Stomach (tissue), 9 donors: Measurements from ENCODE around the gene C20orf141. TPM values are rescaled to one million over a fixed set of nuclear protein-coding genes. Genes with fewer than 3 reads are reported as not detected.
"Not testable (repeated sequence)": the region's sequence is repeated elsewhere in the genome, so short reads cannot be mapped to it uniquely, and the experiment has no call there.

Experiments
- DNase-seq, 2 donors: peaks; one replicate each; pipeline versions ENCODE4 v3.0.0 to v3.0.0-alpha.2; 2013 to 2019
- H3K27ac ChIP-seq, 5 donors: fragments of 200-600 bp in 4 of 5; sonication (generic) in 4 of 5; one replicate each; pipeline ENCODE4 v1.5.1; 2013 to 2019; ENCODE audit warnings: mild to moderate bottlenecking in 1 of 5, moderate library complexity in 1 of 5
- H3K27me3 ChIP-seq, 3 donors: fragments of 200-600 bp; sonication (generic); one replicate each; pipeline ENCODE4 v1.5.1; 2017 to 2019; ENCODE audit warnings: mixed run types in 1 of 3
- H3K36me3 ChIP-seq, 4 donors: fragments of 200-600 bp; sonication (generic); 1 replicate in 3 of 4; 2 replicates in 1 of 4; pipeline ENCODE4 v1.5.1; 2016 to 2019
- H3K4me1 ChIP-seq, 4 donors: fragments of 200-600 bp; sonication (generic); one replicate each; pipeline ENCODE4 v1.5.1; 2016 to 2019
- H3K4me3 ChIP-seq, 4 donors: fragments of 200-600 bp; sonication (generic) in 3 of 4; one replicate each; pipeline ENCODE4 v1.5.1; 2016 to 2019; ENCODE audit warnings: mild to moderate bottlenecking in 1 of 4
- H3K9me3 ChIP-seq, 4 donors: fragments of 200-600 bp; sonication (generic); one replicate each; pipeline ENCODE4 v1.5.1; 2016 to 2019
- EP300 ChIP-seq: sonication (generic); formaldehyde crosslinking; IDR thresholded peaks from one replicate; pipeline ENCODE4 v1.6.1; 2017; ENCODE audit warnings: antibody characterized with exemption
- POLR2A ChIP-seq, 4 donors: fragments of 450-650 bp; IDR thresholded peaks; one replicate each; pipeline ENCODE4 v1.6.1; 2016; ENCODE audit warnings: antibody characterized with exemption in 4 of 4, control low read depth in 2 of 4, mild to moderate bottlenecking in 1 of 4, moderate library complexity in 1 of 4
- POLR2AphosphoS5 ChIP-seq, 3 donors: sonication (generic); formaldehyde crosslinking; IDR thresholded peaks; one replicate each; pipeline ENCODE4 v1.6.1; 2016; ENCODE audit warnings: antibody characterized with exemption in 3 of 3
- WGBS, 5 donors: extraction: QIAGEN DNeasy Blood & Tissue Kit in 3 of 5; methylation state at CpG; one replicate each; pipeline versions ENCODE4 v1.1.5 to v1.1.7; 2013 to 2018; 5-methylcytosine and 5-hydroxymethylcytosine counted together
- intact Hi-C: fragments of 100-400 bp; cut with DNase I; formaldehyde crosslinking; loops from one replicate; pipeline ENCODE4 v1.15.1; 2023; ENCODE audit warnings: low total_unique reads
- polyA plus RNA-seq, 3 donors: library from polyadenylated mRNA; stranded (reverse); fragments of 200-250 nt; gene quantifications; one replicate each; pipeline ENCODE4 v1.2.3, GENCODE V29; 2013
- total RNA-seq, 5 donors: library from RNA; depleted of rRNA; stranded (reverse); fragments of >200 nt; gene quantifications; one replicate each; pipeline versions ENCODE4 v1.1.0 to v1.2.3, GENCODE V29; 2014 to 2016
- TF ChIP-seq, protein P1 (sequence below), 7 experiments: fragments of 450-650 bp in 4 of 7; fragments of 200-600 bp in 3 of 7; sonication (generic) in 3 of 7; IDR thresholded peaks; one replicate each; pipeline ENCODE4 v1.5.1; 2016 to 2019; ENCODE audit warnings: antibody characterized with exemption in 7 of 7, control low read depth in 2 of 7, mild to moderate bottlenecking in 1 of 7
- donor health status: healthy with polysubstance abuse.
- donor health status: Bipolar disorder and iron deficiency.
- donor health status: healthy.

Gene C20orf141
- total and polyA plus RNA-seq, 8 donors = not detected

DNA sequence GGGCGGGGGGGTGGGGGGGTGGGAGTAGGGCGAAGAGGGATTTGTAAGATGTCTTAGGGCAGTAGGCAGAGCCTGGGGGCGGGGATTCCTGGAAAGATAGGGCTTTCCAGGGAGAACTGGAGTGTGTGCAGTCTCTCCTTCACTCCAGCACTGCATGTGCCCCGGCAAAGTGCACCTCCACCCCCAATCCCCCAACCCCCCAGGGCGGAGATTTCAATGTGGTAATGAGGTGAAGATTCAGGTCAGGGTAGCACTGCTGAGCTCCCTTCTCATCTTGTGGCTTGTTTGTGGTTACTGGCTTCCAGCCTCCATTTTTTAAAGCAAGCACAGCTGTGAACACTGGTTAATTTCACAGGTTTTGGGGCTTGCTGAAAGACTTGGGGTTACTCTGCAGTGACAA is 7.3 kb downstream of the C20orf141 start:
- H3K4me1 ChIP-seq = peaks cover 4 to 19% (median 14%) of the 10 kb centered on the region in 4 donors
- no peaks in the 10 kb centered on the region for H3K9me3 ChIP-seq
- no peak overlapping the region for H3K27ac ChIP-seq
- WGBS, 5 donors = 13 to 38% (median 14%) methylated on average over 5 of the region's 5 CpGs
- no peak overlapping the region for H3K4me3 ChIP-seq
- intact Hi-C loops = no loop called here
- DNase-seq = no peak
- TF ChIP-seq EP300 (no peak), POLR2A (IDR thresholded peaks at IDR 0.05) (no peak), POLR2AphosphoS5 (IDR thresholded peaks at IDR 0.05) (no peak)
- TF ChIP-seq, protein P1, sequence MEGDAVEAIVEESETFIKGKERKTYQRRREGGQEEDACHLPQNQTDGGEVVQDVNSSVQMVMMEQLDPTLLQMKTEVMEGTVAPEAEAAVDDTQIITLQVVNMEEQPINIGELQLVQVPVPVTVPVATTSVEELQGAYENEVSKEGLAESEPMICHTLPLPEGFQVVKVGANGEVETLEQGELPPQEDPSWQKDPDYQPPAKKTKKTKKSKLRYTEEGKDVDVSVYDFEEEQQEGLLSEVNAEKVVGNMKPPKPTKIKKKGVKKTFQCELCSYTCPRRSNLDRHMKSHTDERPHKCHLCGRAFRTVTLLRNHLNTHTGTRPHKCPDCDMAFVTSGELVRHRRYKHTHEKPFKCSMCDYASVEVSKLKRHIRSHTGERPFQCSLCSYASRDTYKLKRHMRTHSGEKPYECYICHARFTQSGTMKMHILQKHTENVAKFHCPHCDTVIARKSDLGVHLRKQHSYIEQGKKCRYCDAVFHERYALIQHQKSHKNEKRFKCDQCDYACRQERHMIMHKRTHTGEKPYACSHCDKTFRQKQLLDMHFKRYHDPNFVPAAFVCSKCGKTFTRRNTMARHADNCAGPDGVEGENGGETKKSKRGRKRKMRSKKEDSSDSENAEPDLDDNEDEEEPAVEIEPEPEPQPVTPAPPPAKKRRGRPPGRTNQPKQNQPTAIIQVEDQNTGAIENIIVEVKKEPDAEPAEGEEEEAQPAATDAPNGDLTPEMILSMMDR (IDR thresholded peaks at IDR 0.05) = no peak
- H3K27me3 ChIP-seq = peaks cover 6 to 61% (median 24%) of the 10 kb centered on the region in 3 donors
- no peaks in the 10 kb centered on the region for H3K36me3 ChIP-seq

DNA sequence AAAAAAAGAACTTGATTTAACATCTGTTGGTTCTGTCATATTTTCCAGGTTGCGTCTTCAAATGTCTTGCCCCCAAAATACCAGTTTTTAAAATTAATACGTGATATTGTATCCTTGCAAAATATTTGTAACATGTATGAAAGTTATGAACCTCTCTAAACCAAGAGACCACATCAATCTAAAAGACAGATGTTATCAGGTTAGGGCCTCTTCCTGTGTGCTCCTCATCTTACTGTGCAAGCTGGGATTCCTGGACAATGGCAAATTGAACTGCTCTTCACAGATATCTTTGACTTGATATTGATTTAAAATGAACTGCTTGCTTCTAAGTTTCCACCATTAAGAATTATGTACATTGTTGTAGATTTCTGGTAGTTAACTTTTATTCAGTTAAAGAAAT is 11.0 kb downstream of the C20orf141 start:
- Histone ChIP-seq H3K9me3 (no peaks in the 10 kb centered on the region), H3K27me3 (peaks cover under 1 to 35% (median 16%) of the 10 kb centered on the region in 3 donors), H3K4me3 (no peak overlapping the region), H3K4me1 (peaks cover 0 to 11% (median 10%) of the 10 kb centered on the region in 4 donors), H3K27ac (no peak overlapping the region), H3K36me3 (no peaks in the 10 kb centered on the region)
- TF ChIP-seq POLR2A (IDR thresholded peaks at IDR 0.05) = no peak
- intact Hi-C loops = no loop called here
- WGBS, 5 donors = 71 to 92% (median 85%) methylated on average over 2 of the region's 2 CpGs
- DNase-seq = no peak

DNA sequence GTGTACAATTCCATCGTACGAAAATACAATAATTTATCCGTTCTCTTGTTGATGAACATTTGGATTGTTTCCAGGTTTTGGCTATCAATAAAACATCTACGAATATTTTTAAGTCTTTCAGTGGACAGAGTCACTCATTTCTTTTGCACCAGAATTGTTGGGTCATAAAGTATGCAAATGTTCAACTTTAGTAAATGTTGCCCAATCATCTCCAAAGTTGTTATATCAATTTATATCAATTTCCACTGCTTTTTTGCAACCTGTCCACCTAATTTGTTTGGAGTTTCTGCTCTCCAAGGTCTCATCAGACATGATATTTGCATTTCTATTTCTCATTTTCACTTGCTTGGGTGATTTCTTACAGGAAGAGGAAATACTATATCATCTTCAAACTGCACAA is 11.9 kb downstream of the C20orf141 start:
- Histone ChIP-seq H3K27me3 (peaks cover 0 to 26% (median 7%) of the 10 kb centered on the region in 3 donors), H3K4me1 (peaks cover 0 to 5% (median 1%) of the 10 kb centered on the region in 4 donors), H3K36me3 (no peaks in the 10 kb centered on the region), H3K9me3 (no peaks in the 10 kb centered on the region), H3K4me3 (no peak overlapping the region), H3K27ac (no peak overlapping the region)
- intact Hi-C loops = no loop called here
- no peak for TF ChIP-seq EP300
- no peak for TF ChIP-seq POLR2AphosphoS5 (IDR thresholded peaks at IDR 0.05)
- TF ChIP-seq POLR2A (IDR thresholded peaks at IDR 0.05) = no peak
- TF ChIP-seq, protein P1 (IDR thresholded peaks at IDR 0.05) = no peak
- no peak for DNase-seq
- WGBS, 5 donors = 84 to 92% (median 85%) methylated on average over 4 of the region's 4 CpGs

- Histone ChIP-seq H3K27me3 (peaks cover 0 to 19% (median 0%) of the 10 kb centered on the region in 3 donors), H3K4me1 (peaks cover 0 to 10% (median 0%) of the 10 kb centered on the region in 4 donors), H3K9me3 (no peaks in the 10 kb centered on the region), H3K36me3 (peaks cover 0 to under 1% (median under 1%) of the 10 kb centered on the region in 4 donors), H3K4me3 (no peak overlapping the region), H3K27ac (no peak overlapping the region)
- TF ChIP-seq, protein P1 (IDR thresholded peaks at IDR 0.05) = no peak
- no peak for TF ChIP-seq EP300
- no peak for TF ChIP-seq POLR2AphosphoS5 (IDR thresholded peaks at IDR 0.05)
- TF ChIP-seq POLR2A (IDR thresholded peaks at IDR 0.05) = no peak
- intact Hi-C loops = no loop called here
- DNase-seq = no peak
- WGBS, 5 donors = 63 to 73% (median 70%) methylated on average over 6 of the region's 6 CpGs
Observed at GRCh38 chr20:2829376-2829775, 14.6 kb downstream of the C20orf141 start.

DNA sequence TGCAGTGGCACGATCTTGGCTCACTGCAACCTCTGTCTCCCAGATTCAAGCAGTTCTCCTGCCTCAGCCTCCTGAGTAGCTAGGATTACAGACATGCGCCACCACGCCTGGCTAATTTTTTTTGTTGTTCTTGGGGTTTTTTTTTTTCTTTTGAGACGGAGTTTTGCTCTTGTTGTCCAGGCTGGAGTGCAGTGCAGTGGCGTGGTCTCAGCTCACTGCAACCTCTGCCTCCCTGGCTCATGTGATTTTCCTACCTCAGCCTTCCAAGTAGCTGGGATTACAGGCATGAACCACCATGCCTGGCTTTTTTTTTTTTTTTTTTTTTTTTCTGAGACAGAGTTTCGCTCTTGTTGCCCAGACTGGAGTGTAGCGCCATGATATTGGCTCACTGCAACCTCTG is 16.4 kb downstream of the C20orf141 start:
- H3K4me3 ChIP-seq, intact Hi-C loops: not testable (repeated sequence)
- WGBS, 5 donors = 75 to 84% (median 81%) methylated on average over 7 of the region's 7 CpGs

More for the DNA sequence above, 16.4 kb downstream of the C20orf141 start:
- not testable (repeated sequence) for DNase-seq, H3K9me3 ChIP-seq, H3K27ac ChIP-seq
- Histone ChIP-seq H3K36me3 (peaks cover 0 to 19% (median 14%) of the 10 kb centered on the region in 4 donors), H3K4me1 (peaks cover 0 to 10% (median 0%) of the 10 kb centered on the region in 4 donors), H3K27me3 (peaks cover 0 to 14% (median 0%) of the 10 kb centered on the region in 3 donors)
